ENCODE measurements around the gene STOML1.

The STOML1 gene

GRCh38 chr15:73952171-73952912, 39.8 kb downstream of the STOML1 start:
- no peak overlapping the region for H3K4me2 ChIP-seq
- no peak overlapping the region for H2AFZ ChIP-seq (ENCODE audit: low read depth)
- H4K20me1 ChIP-seq (ENCODE audit: insufficient read depth), result no peaks in the 10 kb centered on the region
- H3K4me3 ChIP-seq (IDR thresholded peaks at IDR 0.05; ENCODE audit: insufficient read depth, low read depth, low read length), result no peak overlapping the region
- H3K36me3 ChIP-seq (ENCODE audit: insufficient read depth), result no peaks in the 10 kb centered on the region
- no peak overlapping the region for H3K27ac ChIP-seq
- H3K4me1 ChIP-seq (ENCODE audit: low read depth, poor library complexity, severe bottlenecking), result no peaks in the 10 kb centered on the region
- no peaks in the 10 kb centered on the region for H3K79me2 ChIP-seq (ENCODE audit: insufficient read depth, low read depth)
- TF ChIP-seq, protein P1, sequence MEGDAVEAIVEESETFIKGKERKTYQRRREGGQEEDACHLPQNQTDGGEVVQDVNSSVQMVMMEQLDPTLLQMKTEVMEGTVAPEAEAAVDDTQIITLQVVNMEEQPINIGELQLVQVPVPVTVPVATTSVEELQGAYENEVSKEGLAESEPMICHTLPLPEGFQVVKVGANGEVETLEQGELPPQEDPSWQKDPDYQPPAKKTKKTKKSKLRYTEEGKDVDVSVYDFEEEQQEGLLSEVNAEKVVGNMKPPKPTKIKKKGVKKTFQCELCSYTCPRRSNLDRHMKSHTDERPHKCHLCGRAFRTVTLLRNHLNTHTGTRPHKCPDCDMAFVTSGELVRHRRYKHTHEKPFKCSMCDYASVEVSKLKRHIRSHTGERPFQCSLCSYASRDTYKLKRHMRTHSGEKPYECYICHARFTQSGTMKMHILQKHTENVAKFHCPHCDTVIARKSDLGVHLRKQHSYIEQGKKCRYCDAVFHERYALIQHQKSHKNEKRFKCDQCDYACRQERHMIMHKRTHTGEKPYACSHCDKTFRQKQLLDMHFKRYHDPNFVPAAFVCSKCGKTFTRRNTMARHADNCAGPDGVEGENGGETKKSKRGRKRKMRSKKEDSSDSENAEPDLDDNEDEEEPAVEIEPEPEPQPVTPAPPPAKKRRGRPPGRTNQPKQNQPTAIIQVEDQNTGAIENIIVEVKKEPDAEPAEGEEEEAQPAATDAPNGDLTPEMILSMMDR (conservative IDR thresholded peaks at IDR 0.05; ENCODE audit: low read depth, low read length), result no peak
- H3K9ac ChIP-seq, result no peak overlapping the region
- H3K27me3 ChIP-seq (ENCODE audit: insufficient read depth, low read depth), result no peaks in the 10 kb centered on the region

DNA sequence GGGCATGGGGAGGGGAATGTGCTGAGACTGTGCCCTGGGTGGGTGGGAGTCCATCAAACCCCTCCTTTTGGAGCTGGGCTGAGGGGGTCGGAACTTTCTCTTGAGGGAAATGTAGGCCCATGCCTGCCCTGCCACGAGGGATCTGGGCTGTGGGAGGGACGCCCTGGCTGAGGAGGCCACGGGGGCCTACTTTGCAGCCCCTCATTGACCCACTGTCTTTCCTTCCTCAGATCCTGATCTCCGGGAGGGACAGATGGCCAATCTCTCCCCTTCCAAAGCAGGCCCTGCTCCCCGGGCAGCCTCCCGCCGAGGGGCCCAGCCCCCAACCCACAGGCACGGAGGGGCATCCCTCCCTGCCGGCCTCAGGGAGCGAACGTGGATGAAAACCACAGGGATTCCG, 40.5 kb downstream of the STOML1 start:
- no peaks in the 10 kb centered on the region for H3K79me2 ChIP-seq (ENCODE audit: insufficient read depth, low read depth)
- H3K4me1 ChIP-seq (ENCODE audit: low read depth, poor library complexity, severe bottlenecking), result no peaks in the 10 kb centered on the region
- H2AFZ ChIP-seq (ENCODE audit: low read depth), result no peak overlapping the region; the same call in 1 of the 2 replicates
- no peaks in the 10 kb centered on the region for H3K36me3 ChIP-seq (ENCODE audit: insufficient read depth)
- H3K27me3 ChIP-seq (ENCODE audit: insufficient read depth, low read depth), result no peaks in the 10 kb centered on the region
- H3K9ac ChIP-seq, result no peak overlapping the region
- TF ChIP-seq, protein P1 (conservative IDR thresholded peaks at IDR 0.05; ENCODE audit: low read depth, low read length), result no peak
- no peaks in the 10 kb centered on the region for H4K20me1 ChIP-seq (ENCODE audit: insufficient read depth)
- H3K27ac ChIP-seq, result no peak overlapping the region
- H3K4me3 ChIP-seq (IDR thresholded peaks at IDR 0.05; ENCODE audit: insufficient read depth, low read depth, low read length), result no peak overlapping the region
- no peak overlapping the region for H3K4me2 ChIP-seq

- no peaks in the 10 kb centered on the region for H3K79me2 ChIP-seq (ENCODE audit: insufficient read depth, low read depth)
- H3K9ac ChIP-seq, result no peak overlapping the region
- no peaks in the 10 kb centered on the region for H3K4me1 ChIP-seq (ENCODE audit: low read depth, poor library complexity, severe bottlenecking)
- no peaks in the 10 kb centered on the region for H3K36me3 ChIP-seq (ENCODE audit: insufficient read depth)
- TF ChIP-seq, protein P1 (conservative IDR thresholded peaks at IDR 0.05; ENCODE audit: low read depth, low read length), result peak; percentile 45
- H3K27me3 ChIP-seq (ENCODE audit: insufficient read depth, low read depth), result no peaks in the 10 kb centered on the region
- H2AFZ ChIP-seq (ENCODE audit: low read depth), result no peak overlapping the region; the same call in 1 of the 2 replicates
- H4K20me1 ChIP-seq (ENCODE audit: insufficient read depth), result no peaks in the 10 kb centered on the region
- no peak overlapping the region for H3K27ac ChIP-seq
- no peak overlapping the region for H3K4me2 ChIP-seq
- no peak overlapping the region for H3K4me3 ChIP-seq (IDR thresholded peaks at IDR 0.05; ENCODE audit: insufficient read depth, low read depth, low read length)
These were observed 41.1 kb downstream of the STOML1 start for GRCh38 chr15:73950831-73951561.

DNA sequence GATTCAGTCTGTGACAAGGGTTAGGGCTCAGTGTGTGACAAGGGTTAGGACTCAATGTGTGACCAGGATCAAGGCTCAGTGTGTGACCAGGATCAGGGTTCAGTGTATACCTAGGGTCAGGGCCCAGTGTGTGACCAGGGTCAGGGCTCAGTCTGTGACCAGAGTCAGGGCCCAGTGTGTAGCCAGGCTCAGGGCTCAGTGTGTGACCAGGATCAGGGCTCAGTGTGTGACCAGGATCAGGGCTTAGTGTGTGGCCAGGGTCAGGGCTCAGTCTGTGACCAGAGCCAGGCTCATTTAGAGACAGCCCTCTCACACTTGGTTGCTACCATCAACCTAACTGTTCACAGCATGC, 41.6 kb downstream of the STOML1 start:
- no peaks in the 10 kb centered on the region for H3K27me3 ChIP-seq (ENCODE audit: insufficient read depth, low read depth)
- TF ChIP-seq, protein P1 (conservative IDR thresholded peaks at IDR 0.05; ENCODE audit: low read depth, low read length), result no peak
- no peak overlapping the region for H3K9ac ChIP-seq
- no peak overlapping the region for H3K4me3 ChIP-seq (IDR thresholded peaks at IDR 0.05; ENCODE audit: insufficient read depth, low read depth, low read length)
- H3K4me2 ChIP-seq, result no peak overlapping the region
- H3K4me1 ChIP-seq (ENCODE audit: low read depth, poor library complexity, severe bottlenecking), result no peaks in the 10 kb centered on the region
- no peak overlapping the region for H2AFZ ChIP-seq (ENCODE audit: low read depth)
- no peak overlapping the region for H3K27ac ChIP-seq
- no peaks in the 10 kb centered on the region for H3K36me3 ChIP-seq (ENCODE audit: insufficient read depth)
- H4K20me1 ChIP-seq (ENCODE audit: insufficient read depth), result no peaks in the 10 kb centered on the region
- H3K79me2 ChIP-seq (ENCODE audit: insufficient read depth, low read depth), result no peaks in the 10 kb centered on the region
